Activated CD4-positive, CD25-positive, alpha-beta regulatory T cell treated with anti-CD3 and anti-CD28 coated beads, Interleukin-2, amount 50 U/mL, for 24 hours (primary cell): ENCODE measurements around the gene CCL20.
A peak's percentile ranks its signal among the peaks of the same experiment; 100 is the strongest.
"Not testable (repeated sequence)": the region's sequence is repeated elsewhere in the genome, so short reads cannot be mapped to it uniquely, and the experiment has no call there.

Experiments
- ATAC-seq, 2 donors: fragments of 150-1000 bp; cut with Tn5 transposase; one replicate each; pipeline ENCODE4 v1.10.0; 2021; ENCODE audit warnings: mild to moderate bottlenecking in 1 of 2, moderate library complexity in 1 of 2

Gene CCL20

GRCh38 chr2:227834916-227835650, 21.4 kb downstream of the CCL20 start:
- no peak for ATAC-seq

DNA sequence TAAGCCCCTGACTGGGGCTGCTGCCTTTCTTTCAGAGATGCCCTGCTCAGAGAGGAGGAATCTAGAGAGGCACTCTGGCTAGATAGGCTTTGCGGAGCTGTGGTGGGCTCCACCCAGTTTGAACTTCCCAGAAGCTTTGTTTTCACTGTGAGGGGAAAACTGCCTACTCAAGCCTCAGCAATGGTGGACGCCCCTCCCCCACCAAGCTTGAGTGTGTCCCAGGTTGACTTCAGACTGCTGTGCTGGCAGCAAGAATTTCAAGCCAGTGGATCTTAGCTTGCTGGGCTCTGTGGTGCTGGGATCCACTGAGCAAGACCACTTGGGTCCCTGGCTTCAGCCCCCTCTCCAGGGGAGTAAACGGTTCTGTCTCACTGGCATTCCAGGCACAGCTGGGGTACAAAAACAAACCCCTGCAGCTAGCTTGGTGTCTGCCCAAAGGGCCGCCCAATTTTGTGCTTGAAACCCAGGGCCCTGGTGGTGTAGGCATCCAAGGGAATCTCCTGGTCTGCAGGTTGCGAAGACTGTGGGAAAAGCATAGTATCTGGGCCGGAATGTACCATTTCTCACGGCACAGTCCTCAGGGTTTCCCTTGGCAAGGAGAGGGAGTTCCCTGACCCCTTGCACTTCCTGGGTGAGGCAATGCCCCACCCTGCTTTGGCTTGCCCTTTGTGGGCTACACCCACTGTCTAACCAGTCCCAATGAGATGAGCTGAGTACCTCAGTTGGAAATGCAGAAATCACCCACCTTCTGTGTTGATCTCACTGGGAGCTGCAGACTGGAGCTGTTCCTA, 25.9 kb downstream of the CCL20 start:
- ATAC-seq = not testable (repeated sequence)

GRCh38 chr2:227846831-227847230, 33.2 kb downstream of the CCL20 start:
- no peak for ATAC-seq

- no peak for ATAC-seq
These were observed 34.5 kb downstream of the CCL20 start for GRCh38 chr2:227848146-227848545.

DNA sequence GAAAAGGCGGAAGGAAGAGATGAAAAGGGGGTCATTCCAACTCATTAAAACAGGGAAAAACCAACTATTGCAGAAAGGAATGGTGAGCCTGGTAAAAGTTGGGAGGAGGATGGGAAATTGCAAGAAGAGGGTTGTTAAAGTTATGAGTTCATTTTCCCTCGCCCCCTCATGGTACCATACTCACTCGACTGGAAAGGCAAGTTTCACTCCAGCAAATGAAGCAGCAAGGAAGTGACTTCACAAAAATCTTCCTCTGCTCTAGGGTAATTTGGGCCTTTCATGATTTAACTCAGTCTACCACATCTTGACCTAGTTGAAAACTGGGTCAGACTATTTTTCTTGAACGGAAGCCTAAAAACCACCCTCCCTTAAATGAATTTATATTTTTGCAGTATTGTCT, 34.9 kb downstream of the CCL20 start:
- peak; percentile 56 to 74 for ATAC-seq

DNA sequence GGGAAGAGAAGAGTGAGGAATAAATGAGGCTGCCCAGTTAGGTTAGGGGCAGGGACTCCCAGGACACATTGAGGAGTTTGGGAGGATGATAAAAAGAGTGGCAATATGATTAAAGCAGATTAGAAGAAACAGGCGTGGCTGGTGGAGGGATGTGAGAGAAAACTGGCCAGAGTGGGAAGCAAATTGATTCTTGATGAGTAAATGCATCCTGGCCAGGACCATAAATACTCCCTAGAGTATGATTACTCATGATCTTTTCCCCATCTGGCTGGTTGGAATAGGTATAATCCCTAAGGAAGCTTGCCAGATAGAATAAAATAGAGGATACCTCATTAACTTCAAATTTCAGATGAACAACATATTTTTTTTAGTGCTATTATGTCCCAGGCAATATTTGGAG, 36.3 kb downstream of the CCL20 start:
- no peak for ATAC-seq

GRCh38 chr2:227853204-227853629, 39.6 kb downstream of the CCL20 start:
- ATAC-seq = no peak

GRCh38 chr2:227853765-227854271, 40.2 kb downstream of the CCL20 start:
- ATAC-seq = no peak

DNA sequence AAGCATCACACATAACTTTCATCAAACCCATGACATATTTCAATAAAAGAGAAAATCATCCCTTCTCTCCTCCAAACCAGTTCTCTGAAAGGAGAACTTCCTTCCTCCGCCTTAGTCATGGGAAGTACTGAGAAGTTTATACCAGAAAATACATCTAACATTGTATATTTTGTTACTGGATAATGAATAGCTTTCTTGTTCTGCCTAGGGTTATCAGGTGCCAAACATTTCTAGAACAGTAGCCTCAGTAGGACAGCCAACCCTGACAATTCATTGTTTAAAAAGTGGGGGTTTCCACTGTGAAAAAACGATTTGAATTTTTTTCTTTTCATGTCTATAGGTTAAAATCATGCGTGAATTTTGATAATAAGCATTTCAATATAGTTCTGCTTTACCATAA, 41.8 kb downstream of the CCL20 start:
- ATAC-seq = no peak

- no peak for ATAC-seq
These were observed 43.1 kb downstream of the CCL20 start for GRCh38 chr2:227856697-227857096.

GRCh38 chr2:227860221-227860641, 46.6 kb downstream of the CCL20 start:
- no peak for ATAC-seq

DNA sequence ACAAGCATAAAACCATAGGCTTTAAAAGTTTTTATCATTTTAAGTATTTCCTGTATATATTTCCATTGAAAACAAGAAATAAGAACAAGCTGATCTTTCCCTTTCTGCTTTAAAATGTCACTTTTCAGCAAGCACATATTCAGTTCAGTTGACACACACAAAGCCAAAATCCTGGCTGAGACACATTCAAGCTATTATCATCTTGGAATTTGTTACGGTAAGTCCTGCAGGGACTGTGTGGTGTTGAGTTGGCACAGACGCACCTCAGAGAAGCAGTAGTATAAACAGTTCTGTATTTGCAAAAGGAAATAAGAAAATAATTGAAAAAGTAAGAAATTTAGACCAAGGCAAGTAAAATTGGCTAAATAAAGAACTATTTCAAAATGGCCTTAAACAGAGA, 47.4 kb downstream of the CCL20 start:
- no peak for ATAC-seq

DNA sequence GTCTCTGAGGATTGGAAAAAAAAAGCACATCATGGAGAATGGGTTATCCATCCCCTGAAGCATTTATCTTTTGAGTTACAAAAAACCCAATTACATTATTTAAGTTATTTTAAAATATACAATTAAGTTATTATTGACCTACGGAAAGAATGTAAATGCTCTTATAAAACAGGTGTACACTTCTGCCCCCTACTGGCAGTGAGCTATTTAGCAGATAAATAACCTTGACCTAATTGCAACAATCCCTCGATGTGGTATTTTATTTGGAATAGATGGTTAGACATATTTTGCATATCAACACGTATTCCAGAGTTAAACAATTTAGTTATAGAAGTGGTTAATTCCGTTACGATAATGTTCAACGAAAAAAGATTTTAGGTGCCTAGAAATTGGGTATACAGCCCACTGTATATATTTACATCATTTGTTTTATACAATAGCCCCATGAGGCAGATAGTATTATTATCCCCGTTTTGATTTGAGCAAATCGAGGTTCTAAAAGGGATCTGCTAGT, 48.6 kb downstream of the CCL20 start:
- ATAC-seq = no peak

DNA sequence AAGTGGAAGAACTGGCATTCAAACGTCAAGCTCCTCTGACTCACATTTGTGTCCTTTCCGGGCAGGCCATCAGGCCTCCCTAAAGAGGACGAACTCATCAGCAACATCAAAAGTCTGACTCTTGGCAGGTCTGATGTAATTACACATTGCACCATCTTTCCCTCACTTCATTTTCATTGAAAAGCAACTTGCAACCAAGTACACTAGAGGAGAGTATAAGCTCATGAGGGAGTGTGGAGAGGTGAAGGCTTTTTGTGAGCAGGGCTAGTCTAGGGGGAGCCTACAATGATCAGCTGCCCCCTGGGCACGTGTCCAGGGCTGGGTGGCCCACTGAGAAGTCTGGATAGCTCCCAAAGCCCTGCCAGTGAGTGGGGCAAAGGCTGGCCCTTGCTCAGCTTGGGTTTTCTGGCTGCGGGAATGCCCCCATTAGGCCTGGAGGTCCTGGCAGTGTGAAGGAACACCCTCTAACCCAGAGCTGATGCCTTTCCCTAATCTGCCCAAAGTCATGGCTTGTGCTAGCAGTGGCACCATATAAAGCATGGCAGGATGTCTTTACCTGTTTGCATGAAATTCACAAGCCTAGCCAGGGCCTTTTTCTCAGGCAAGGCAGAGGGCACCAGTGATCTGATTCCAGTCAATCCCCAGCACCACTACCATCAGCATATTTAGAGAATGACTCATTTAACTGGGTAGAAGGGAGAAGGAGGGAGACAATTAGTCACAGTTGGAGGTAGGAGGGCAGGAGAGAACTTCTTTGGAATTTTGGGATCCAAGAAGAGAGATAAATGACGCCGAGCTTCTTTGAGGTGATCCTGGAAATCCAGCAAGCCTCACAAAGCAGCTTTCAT, 49.3 kb downstream of the CCL20 start:
- no peak for ATAC-seq

GRCh38 chr2:227864161-227864756, 50.6 kb downstream of the CCL20 start:
- no peak for ATAC-seq

- no peak for ATAC-seq
These were observed 51.6 kb downstream of the CCL20 start for GRCh38 chr2:227865291-227865690.
